GM21619 (cell line): Measurements from ENCODE around the gene KLRC3.
"Not testable (repeated sequence)": the region's sequence is repeated elsewhere in the genome, so short reads cannot be mapped to it uniquely, and the experiment has no call there.

Experiments used
- ATAC-seq: cut with Tn5 transposase; IDR thresholded peaks from one replicate; pipeline ENCODE4 v1.9.1; 2021; ENCODE audit not compliant: unreplicated experiment

Gene KLRC3

GRCh38 chr12:10371893-10372535 is 48.4 kb downstream of the KLRC3 start:
- ATAC-seq, result not testable (repeated sequence)

- ATAC-seq, result no peak
Observed at GRCh38 chr12:10369557-10370415, 50.6 kb downstream of the KLRC3 start.

DNA sequence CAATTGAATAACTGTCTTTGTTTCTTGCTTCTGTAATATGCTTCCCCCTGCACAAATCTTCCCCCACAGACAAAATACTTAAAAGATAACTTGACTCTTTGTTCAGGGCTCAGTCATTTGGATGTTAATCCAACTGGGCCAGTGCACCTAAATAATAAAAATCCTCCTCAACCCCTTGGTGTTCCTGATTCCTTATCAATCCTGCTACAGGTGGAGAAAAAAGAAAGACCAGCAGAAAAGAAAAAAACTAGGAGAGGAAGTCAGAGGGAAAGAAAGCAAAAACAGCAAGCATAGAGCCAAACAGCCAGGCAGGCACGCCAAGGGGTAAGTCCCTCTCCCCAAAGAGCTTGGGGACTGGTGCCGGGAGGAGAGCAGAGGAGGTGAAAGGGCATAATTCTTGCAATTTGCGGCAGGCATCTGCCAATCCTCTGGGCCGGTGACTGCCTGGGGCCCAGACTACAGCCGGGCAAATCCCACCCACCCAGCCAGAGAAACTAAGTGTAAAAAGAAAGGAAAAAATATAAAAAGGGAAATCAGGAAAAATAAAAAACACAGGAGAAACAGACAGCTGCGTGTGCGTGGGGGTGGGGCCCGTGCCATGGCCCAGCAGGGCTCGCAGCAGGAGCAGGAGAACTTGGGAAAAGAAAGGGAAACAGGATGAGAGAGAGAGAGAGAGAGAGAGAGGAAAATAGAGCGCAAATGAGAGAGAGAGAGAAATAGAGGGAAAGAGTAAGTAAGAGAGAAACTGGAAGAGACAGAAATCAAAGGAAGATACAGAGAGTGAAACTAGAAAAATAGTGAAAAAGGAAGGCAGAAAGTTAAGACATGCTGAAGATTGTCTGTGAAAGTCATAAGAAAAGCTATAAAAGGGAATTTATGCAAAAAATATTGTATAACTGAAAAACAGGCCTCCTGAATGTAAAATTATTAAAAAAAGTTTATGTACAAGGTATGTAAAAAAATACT is 51.9 kb downstream of the KLRC3 start:
- ATAC-seq, result no peak

DNA sequence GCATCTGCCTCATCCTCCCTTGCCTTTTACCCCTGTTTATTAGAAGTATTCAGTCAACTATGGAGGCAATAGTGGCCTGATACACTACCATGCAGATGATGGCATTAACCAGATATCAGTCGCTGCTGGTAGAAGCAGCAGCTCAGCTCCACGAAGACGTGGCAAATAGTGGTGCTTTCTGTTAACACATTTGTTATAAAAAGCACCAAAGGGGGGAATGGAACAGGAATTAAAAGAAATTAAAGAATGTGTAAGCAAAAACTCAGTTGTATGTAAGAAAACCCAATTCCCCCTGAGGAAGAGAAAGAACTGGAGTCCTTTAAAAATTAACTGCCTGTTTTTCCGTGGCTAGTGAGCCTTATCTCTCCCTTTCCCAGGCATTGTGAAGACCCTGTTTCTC is 52.7 kb downstream of the KLRC3 start:
- ATAC-seq, result not testable (repeated sequence)

DNA sequence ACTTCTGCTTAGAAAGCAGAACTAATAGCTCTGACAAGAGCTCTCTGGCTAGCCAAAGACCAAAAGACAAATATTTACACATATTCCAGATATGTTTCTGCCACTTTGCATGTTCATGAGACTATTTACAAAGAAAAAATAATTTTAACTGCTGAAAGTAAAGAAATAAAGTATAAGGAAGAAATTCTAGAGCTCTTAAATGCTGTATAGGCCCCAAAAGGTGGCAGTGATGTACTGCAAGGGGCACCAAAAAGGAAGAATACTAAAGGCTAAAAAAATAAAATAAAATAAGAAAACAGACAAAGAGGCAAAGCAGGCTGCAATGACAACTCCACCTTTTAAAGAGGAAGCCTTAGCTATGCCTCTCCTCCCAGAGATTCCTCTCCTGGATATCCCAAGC is 53.5 kb downstream of the KLRC3 start:
- no peak for ATAC-seq

DNA sequence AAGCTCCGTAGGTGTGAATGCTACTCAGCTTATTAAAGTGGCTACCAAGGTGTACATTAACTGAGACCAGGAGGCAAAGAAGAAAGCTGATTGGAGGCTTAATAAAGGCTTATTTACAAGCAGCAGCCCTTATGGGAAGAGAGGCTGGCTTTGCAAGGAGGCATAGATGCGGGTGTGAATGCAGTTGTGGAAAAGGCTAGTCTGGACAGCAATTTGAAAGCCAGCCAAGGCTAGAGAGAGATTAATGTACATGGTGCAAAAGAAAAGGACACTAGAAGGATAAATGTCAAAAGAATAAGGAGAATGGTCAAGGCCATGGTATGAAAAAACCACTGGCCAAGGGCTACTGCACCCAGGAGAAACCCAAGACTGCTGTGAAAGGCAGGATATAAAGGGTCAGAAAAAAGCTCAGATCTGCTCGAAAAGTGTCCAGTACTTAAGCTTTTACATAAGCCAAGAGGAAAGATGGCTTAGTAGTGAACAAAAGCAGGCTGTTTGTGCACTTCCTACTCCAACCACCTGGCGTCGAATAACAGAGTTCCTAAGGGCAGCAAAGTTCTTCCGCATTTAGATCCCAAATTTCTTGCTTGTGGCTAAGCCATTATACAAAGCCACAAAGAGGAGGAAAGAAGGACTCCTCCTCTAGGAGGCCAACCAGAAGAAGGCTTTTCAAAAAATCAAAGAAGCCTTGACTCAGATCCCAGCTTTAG is 54.5 kb downstream of the KLRC3 start:
- ATAC-seq, result no peak

DNA sequence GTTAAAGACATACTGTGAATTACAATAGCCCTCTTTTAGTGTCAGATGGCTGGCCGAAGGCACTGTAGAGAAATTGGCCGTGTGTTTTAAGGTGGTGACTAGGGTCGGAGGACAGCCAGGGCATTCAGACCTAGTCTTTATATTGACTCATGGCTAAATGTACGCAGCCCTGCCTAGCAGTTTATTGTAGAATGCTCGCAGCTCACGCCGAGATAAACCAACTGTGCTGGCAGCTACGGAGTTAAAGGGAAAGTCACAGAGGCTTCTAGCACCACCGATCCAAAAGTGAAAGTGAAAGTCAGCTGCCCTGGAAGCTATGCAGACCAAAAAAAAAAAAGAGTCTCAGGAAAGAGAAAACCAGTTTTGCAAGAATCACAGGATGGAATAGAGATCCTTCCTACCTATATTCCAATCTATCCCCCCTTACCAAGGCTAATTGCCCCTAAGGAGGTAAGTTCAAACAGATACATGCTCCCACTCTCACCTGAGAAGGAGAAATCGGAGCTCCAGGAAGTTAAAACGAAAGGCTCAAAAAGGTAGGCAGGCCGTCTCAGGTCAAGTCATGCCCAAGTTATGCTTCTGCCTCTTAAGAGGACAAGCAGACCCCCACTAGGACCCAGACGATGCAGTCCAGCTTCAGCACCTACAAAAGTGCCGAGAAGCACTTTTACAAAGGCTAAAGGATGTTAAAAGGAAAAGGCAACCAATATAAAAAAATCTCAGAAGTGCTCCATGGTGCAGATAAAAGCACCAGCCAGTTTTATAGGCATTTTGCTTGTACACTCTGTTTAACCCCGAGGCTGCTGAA is 55.4 kb downstream of the KLRC3 start:
- ATAC-seq, result peak; percentile 44

DNA sequence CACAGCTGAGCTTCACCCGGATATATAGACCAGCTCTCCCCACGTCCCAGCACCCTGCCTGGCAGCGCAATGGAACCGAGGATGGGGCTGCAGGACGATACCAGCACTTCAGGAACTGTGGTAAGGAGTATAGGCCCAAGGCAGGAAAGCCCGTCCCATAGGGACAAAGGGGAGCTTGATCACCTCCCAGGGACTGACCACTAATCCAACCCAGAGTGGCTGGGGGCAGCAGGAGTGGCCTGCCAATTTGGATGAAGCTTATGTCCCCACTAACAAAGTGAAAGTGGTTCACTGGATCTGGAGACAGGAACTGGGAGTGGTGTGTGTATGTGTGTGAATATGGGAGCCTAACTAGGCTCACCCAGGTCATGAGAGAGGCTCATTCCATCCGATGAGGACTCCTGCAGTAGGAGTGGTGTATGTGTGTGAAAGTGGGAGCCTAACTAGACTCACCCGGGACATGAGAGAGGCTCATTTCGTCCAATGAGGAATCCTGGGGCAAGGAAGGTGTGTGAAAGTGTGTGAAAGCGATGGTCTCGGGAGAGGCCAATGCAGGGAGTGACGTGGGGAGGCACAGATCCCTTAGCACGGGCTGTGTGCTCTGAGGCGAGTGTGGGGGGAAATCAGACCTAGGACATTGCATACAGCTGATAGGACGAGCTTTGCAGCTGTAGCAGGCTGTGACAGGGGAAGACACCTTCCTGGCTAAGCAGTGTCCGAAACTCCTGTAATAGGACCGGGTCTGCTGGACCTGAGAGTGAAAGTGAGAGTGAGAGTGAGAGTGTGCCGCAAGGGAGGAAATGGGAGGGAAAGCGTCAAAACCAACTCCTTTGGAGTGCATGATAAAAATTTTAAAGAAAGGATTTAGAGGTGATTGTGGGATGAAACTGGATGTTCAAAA is 56.2 kb downstream of the KLRC3 start:
- ATAC-seq, result peak; percentile 84

DNA sequence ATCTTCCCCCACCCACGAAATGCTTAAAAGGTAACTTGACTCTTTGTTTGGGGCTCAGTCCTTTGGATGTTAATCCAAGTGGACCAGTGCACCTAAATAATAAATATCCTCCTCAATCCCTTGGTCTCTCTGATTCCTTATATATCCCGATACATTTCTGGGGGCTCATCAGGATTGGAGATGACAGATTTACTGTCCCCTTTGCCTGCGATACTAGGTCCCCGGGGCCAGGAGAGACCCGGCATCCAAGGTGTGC is 56.8 kb downstream of the KLRC3 start:
- no peak for ATAC-seq

GRCh38 chr12:10362828-10363657 is 57.4 kb downstream of the KLRC3 start:
- no peak for ATAC-seq

DNA sequence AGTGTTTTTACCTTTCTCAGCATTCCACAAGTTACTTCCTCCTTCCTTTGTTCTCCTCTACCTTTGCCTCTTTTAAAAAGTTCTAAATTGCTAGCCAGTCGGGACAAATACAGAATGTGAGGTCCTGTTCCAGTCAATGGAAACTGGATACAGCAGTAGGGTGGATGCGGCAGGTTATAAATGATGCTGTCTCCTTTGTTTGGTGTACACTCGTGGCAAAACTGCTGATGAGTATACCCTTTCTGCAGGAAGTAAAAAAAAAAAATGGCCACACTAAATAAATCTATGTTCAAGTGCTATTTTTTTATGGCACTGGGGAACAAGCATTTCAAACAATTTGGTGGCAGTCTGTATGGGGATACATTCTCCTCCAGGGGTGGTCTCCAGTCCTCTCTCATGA is 58.1 kb downstream of the KLRC3 start:
- ATAC-seq, result no peak
